Stimulated activated CD8-positive, alpha-beta memory T cell treated with anti-CD3 and anti-CD28 coated beads, Interleukin-7, amount 100 ng/mL, for 24 hours (primary cell): ENCODE results near the gene ABLIM3.

Experiments used
- DNase-seq: peaks from one replicate; pipeline ENCODE4 v3.0.0-alpha.2; 2020; ENCODE audit warnings: low read depth

Gene ABLIM3

GRCh38 chr5:149282027-149282965 lies 141.0 kb downstream of the ABLIM3 start:
- DNase-seq, result no peak

- no peak for DNase-seq
Observed at GRCh38 chr5:149282966-149283332, 141.7 kb downstream of the ABLIM3 start.

GRCh38 chr5:149283626-149284480 lies 142.6 kb downstream of the ABLIM3 start:
- DNase-seq, result no peak

GRCh38 chr5:149284501-149284900 lies 143.2 kb downstream of the ABLIM3 start:
- no peak for DNase-seq

- no peak for DNase-seq
Observed at GRCh38 chr5:149285153-149285552, 143.9 kb downstream of the ABLIM3 start.

GRCh38 chr5:149288436-149288835 lies 147.1 kb downstream of the ABLIM3 start:
- no peak for DNase-seq

GRCh38 chr5:149289301-149289700 lies 148.0 kb downstream of the ABLIM3 start:
- no peak for DNase-seq

GRCh38 chr5:149294872-149295829 lies 153.9 kb downstream of the ABLIM3 start:
- no peak for DNase-seq

- DNase-seq, result no peak
Observed at GRCh38 chr5:149297340-149298025, 156.2 kb downstream of the ABLIM3 start.

GRCh38 chr5:149298163-149298562 lies 156.9 kb downstream of the ABLIM3 start:
- DNase-seq, result no peak

GRCh38 chr5:149298842-149299404 lies 157.6 kb downstream of the ABLIM3 start:
- DNase-seq, result no peak

GRCh38 chr5:149299451-149300054 lies 158.3 kb downstream of the ABLIM3 start:
- DNase-seq, result no peak

GRCh38 chr5:149300441-149300840 lies 159.1 kb downstream of the ABLIM3 start:
- DNase-seq, result no peak

GRCh38 chr5:149301049-149301743 lies 159.9 kb downstream of the ABLIM3 start:
- no peak for DNase-seq

- no peak for DNase-seq
Observed at GRCh38 chr5:149301744-149302380, 160.6 kb downstream of the ABLIM3 start.

GRCh38 chr5:149302641-149303040 lies 161.3 kb downstream of the ABLIM3 start:
- DNase-seq, result no peak

GRCh38 chr5:149303210-149303609 lies 161.9 kb downstream of the ABLIM3 start:
- no peak for DNase-seq

GRCh38 chr5:149304195-149305078 lies 163.1 kb downstream of the ABLIM3 start:
- DNase-seq, result no peak
